ENCODE measurements around the gene OIT3.

DNA sequence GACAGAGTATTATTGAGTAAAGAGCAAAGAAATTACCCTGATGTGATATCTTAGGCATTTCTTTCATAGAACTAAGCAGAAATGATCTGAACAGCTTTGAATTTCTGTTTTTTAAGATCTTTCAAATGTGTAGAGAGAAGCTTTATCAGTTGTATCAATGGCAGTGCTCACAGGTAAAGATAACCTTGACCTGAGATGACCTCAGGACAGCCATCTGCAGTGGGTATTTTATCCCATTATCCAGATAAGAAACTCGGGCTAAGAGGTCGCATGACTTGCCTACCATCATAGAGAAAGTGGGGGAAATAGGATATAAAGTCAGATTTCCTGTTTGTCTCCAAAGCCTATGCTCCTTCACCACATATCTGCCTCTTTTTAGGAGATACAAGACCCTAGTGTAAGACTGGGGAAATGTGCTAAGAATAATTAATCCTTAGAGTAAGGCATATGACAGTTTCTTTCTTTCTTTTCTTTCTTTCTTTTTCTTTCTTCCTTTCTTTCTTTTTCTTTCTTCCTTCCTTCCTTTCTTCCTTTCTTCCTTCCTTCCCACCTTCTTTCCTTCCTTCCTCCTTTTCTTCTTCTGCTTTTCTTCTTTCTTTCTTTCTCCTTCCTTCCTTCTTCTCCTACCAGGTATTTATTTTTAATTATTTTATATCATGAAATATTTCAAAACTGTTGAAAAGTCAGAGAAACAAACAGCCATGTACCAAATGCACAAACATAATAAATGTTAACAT, 50.1 kb downstream of the OIT3 start:
- TF ChIP-seq, protein P1, sequence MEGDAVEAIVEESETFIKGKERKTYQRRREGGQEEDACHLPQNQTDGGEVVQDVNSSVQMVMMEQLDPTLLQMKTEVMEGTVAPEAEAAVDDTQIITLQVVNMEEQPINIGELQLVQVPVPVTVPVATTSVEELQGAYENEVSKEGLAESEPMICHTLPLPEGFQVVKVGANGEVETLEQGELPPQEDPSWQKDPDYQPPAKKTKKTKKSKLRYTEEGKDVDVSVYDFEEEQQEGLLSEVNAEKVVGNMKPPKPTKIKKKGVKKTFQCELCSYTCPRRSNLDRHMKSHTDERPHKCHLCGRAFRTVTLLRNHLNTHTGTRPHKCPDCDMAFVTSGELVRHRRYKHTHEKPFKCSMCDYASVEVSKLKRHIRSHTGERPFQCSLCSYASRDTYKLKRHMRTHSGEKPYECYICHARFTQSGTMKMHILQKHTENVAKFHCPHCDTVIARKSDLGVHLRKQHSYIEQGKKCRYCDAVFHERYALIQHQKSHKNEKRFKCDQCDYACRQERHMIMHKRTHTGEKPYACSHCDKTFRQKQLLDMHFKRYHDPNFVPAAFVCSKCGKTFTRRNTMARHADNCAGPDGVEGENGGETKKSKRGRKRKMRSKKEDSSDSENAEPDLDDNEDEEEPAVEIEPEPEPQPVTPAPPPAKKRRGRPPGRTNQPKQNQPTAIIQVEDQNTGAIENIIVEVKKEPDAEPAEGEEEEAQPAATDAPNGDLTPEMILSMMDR (tag by site-specific recombination; IDR thresholded peaks at IDR 0.05) = no peak
- TF ChIP-seq ZBTB1 (tag by site-specific recombination; IDR thresholded peaks at IDR 0.05) (no peak), ZNF747 (tag by site-specific recombination; IDR thresholded peaks at IDR 0.05) (no peak), ZNF660 (tag by site-specific recombination; IDR thresholded peaks at IDR 0.05) (no peak)
